GM12878 (cell line): ENCODE results near the gene GAPDHS. TPM values are rescaled to one million over a fixed set of nuclear protein-coding genes. Genes with fewer than 3 reads are reported as not detected.

Source experiments
- CBX3 ChIP-seq: fragments of 200-600 bp; sonication (generic); IDR thresholded peaks from 2 replicates; pipeline ENCODE4 v1.6.1; 2016; ENCODE audit warnings: low read depth, borderline replicate concordance
- CBX5 ChIP-seq: sonication (generic); IDR thresholded peaks from 2 replicates; pipeline ENCODE4 v1.6.1; 2016; ENCODE audit warnings: low read depth, moderate library complexity, mild to moderate bottlenecking, inconsistent platforms
- E2F4 ChIP-seq: IDR thresholded peaks from 2 replicates; pipeline ENCODE4 v1.6.1; 2012; ENCODE audit warnings: low read depth, low read length, improper control_type of control experiment
- ELK1 ChIP-seq: IDR thresholded peaks from 2 replicates; pipeline ENCODE4 v1.6.1; 2012; ENCODE audit warnings: low read depth, low read length, improper control_type of control experiment
- EP300 ChIP-seq, 2 experiments: fragments of 150-350 bp in 1 of 2; IDR thresholded peaks; 2 replicates each; pipeline ENCODE4 v1.6.1; 2011 to 2012; ENCODE audit warnings: low read depth in 2 of 2, low read length in 2 of 2, borderline replicate concordance in 1 of 2, improper control_type of control experiment in 1 of 2, inconsistent platforms in 1 of 2; ENCODE audit not compliant: control insufficient read depth in 1 of 2
- ETV6 ChIP-seq, 2 experiments: fragments of 450-650 bp in 1 of 2; IDR thresholded peaks in 1 of 2; conservative IDR thresholded peaks in 1 of 2; 2 replicates each; pipeline ENCODE4 v1.6.1; 2014; ENCODE audit warnings: antibody characterized with exemption in 1 of 2, borderline replicate concordance in 1 of 2, low read depth in 1 of 2, mild to moderate bottlenecking in 1 of 2, moderate library complexity in 1 of 2
- FOXM1 ChIP-seq: IDR thresholded peaks from 2 replicates; pipeline ENCODE4 v1.6.1; 2012; ENCODE audit warnings: low read depth, mild to moderate bottlenecking, inconsistent platforms, low read length, moderate library complexity
- HCFC1 ChIP-seq: fragments of 150-350 bp; IDR thresholded peaks from 2 replicates; pipeline ENCODE4 v1.6.1; 2014; ENCODE audit warnings: low read length
- HDAC2 ChIP-seq: fragments of 200-600 bp; sonication (generic); IDR thresholded peaks from 2 replicates; pipeline ENCODE4 v1.6.1; 2017
- IKZF1 ChIP-seq: fragments of 450-650 bp; conservative IDR thresholded peaks from 2 replicates; pipeline ENCODE4 v1.6.1; 2017; ENCODE audit warnings: antibody characterized with exemption, mild to moderate bottlenecking
- NFIC ChIP-seq: IDR thresholded peaks from 2 replicates; pipeline ENCODE4 v1.6.1; 2012; ENCODE audit warnings: low read depth, mild to moderate bottlenecking, inconsistent platforms, low read length, moderate library complexity
- PAX5 ChIP-seq: IDR thresholded peaks from 2 replicates; pipeline ENCODE4 v1.6.1; 2011; ENCODE audit warnings: low read depth, low read length, borderline replicate concordance
- PRDM15 ChIP-seq: fragments of 450-650 bp; formaldehyde crosslinking; IDR thresholded peaks from 2 replicates; pipeline ENCODE4 v1.4.0; 2020; ENCODE audit warnings: mild to moderate bottlenecking, moderate library complexity
- RELA ChIP-seq: fragments of 450-650 bp; IDR thresholded peaks from 2 replicates; pipeline ENCODE4 v1.8.0; 2014; ENCODE audit warnings: borderline replicate concordance; ENCODE audit not compliant: partially characterized antibody
- RUNX3 ChIP-seq: IDR thresholded peaks from 2 replicates; pipeline ENCODE4 v1.6.1; 2012; ENCODE audit warnings: low read length, inconsistent platforms
- SKIL ChIP-seq: fragments of 450-650 bp; IDR thresholded peaks from 2 replicates; pipeline ENCODE4 v1.6.1; 2017; ENCODE audit warnings: mild to moderate bottlenecking, low read depth, inconsistent platforms; ENCODE audit not compliant: poor library complexity, severe bottlenecking
- SREBF1 ChIP-seq: IDR thresholded peaks from 2 replicates; pipeline ENCODE4 v1.6.1; 2012; ENCODE audit warnings: mild to moderate bottlenecking, low read length
- STAT3 ChIP-seq: IDR thresholded peaks from 2 replicates; pipeline ENCODE4 v1.6.1; 2011; ENCODE audit warnings: low read depth, low read length, improper control_type of control experiment
- TCF7 ChIP-seq: IDR thresholded peaks from 2 replicates; pipeline ENCODE4 v1.6.1; 2014; ENCODE audit warnings: antibody characterized with exemption, borderline replicate concordance
- ZNF622 ChIP-seq: fragments of 450-650 bp; IDR thresholded peaks from 2 replicates; pipeline ENCODE4 v1.6.1; 2017; ENCODE audit warnings: mild to moderate bottlenecking, inconsistent platforms
- ZZZ3 ChIP-seq: IDR thresholded peaks from 2 replicates; pipeline ENCODE4 v1.6.1; 2011; ENCODE audit warnings: low read depth; ENCODE audit not compliant: control insufficient read depth, insufficient read length
- polyA plus RNA-seq, 11 experiments: library from polyadenylated mRNA; depleted of rRNA in 4 of 11; unstranded in 6 of 11; stranded (reverse) in 5 of 11; fragments of >200 nt; fragmentation: Nextera tagmentation in 4 of 11; fragmentation: Illumina TruSeq in 1 of 11; extraction: Ambion mirVana in 4 of 11; extraction: Trizol in 1 of 11; gene quantifications; 1 replicate in 1 of 11; 2 replicates in 10 of 11; pipeline versions ENCODE4 v1.2.1 to v1.2.3, GENCODE V29; 2011 to 2016; ENCODE audit warnings: inconsistent platforms in 2 of 11, missing spikeins in 2 of 11, low read depth in 1 of 11
- total RNA-seq, 4 experiments: library from RNA; depleted of rRNA in 3 of 4; stranded (reverse); fragments of >200 nt in 3 of 4; fragmentation: Illumina TruSeq in 1 of 4; extraction: Trizol in 1 of 4; gene quantifications; 2 replicates each; pipeline versions ENCODE4 v1.2.1 to v1.2.3, GENCODE V29; 2013 to 2021

The GAPDHS gene
- total and polyA plus RNA-seq, 10 of the 15 experiments (the other 5 are each of a cell fraction or from before 2014, with no cell fraction given) = 0.08 TPM; not detected in 9

- TF ChIP-seq PRDM15 (CRISPR knock-in tag) (no peak), HCFC1 (no peak), ETV6 (conservative IDR thresholded peaks at IDR 0.05 in 1 of 2, IDR thresholded peaks at IDR 0.05 in 1 of 2; ENCODE audit: borderline replicate concordance in 1 of 2, low read depth in 1 of 2) (no peak), ELK1 (no peak), PAX5 (no peak), IKZF1 (no peak), HDAC2 (no peak), ZZZ3 (no peak), CBX5 (no peak), RUNX3 (no peak), STAT3 (no peak), EP300 (IDR thresholded peaks at IDR 0.05; ENCODE audit: borderline replicate concordance in 1 of 2, control insufficient read depth in 1 of 2, low read depth in 2 of 2, low read length in 2 of 2) (no peak), FOXM1 (no peak), CBX3 (no peak), SREBF1 (no peak), NFIC (no peak), TCF7 (no peak), RELA (no peak), ZNF622 (no peak), E2F4 (no peak), SKIL (no peak)
Observed at GRCh38 chr19:35559281-35559659, 26.0 kb downstream of the GAPDHS start (continued).
